DOHH2 (cell line): ENCODE data around the gene KLRC2.
"Not testable (repeated sequence)": the region's sequence is repeated elsewhere in the genome, so short reads cannot be mapped to it uniquely, and the experiment has no call there.

Source experiments
- CTCF ChIP-seq: fragments of 200-600 bp; sonication (generic); IDR thresholded peaks from one replicate; pipeline ENCODE4 v1.5.1; 2014; ENCODE audit warnings: antibody characterized with exemption, mild to moderate bottlenecking, low read depth, low read length; ENCODE audit not compliant: poor library complexity, severe bottlenecking
- EZH2phosphoT487 ChIP-seq: fragments of 200-600 bp; sonication (generic); IDR thresholded peaks from 2 replicates; pipeline ENCODE4 v1.6.1; 2017; ENCODE audit warnings: borderline replicate concordance, mild to moderate bottlenecking, antibody characterized with exemption, low read length, moderate library complexity, mixed read lengths

GRCh38 chr12:10430623-10431022 is 5.2 kb downstream of the KLRC2 start:
- not testable (repeated sequence) for TF ChIP-seq CTCF, EZH2phosphoT487
